ENCODE results near the gene MICAL2.

DNA sequence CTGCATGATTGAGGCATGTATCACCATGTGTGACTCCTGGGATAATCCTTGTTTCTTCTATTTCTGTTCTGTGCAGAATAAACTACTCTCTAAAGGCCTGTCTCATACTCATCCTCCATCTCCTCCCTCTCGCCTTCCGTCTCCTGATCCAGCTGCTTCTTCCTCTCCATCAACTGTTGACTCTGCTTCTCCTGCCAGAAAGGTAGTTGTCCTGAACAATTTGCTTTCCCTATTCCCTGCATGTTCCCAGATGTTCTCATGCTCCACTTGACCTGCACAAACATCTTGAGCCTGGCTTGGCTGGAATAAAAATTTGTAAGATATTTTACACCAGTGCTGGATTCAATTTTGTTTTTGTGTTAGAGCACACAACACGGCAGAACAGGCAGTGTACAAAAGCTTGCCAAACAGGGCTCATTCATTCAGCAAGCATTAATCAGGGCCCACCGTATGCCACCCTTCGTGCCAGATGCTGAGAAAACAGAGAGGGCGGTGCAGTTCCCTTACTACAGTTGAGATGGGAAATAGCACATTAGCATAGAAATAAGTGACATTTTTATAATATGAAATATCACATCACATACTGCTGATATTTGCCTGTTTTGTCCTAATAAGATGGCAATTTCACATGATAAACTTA lies 133.6 kb downstream of the MICAL2 start:
- TF ChIP-seq CTCF (IDR thresholded peaks at IDR 0.05) = no peak
- TF ChIP-seq POLR2A (IDR thresholded peaks at IDR 0.05) = no peak
